Activated CD4-positive, CD25-positive, alpha-beta regulatory T cell (primary cell): ENCODE results near the gene SLC25A6.
"Not testable (repeated sequence)": the region's sequence is repeated elsewhere in the genome, so short reads cannot be mapped to it uniquely, and the experiment has no call there.

Experiments used
- DNase-seq, 4 experiments: peaks; one replicate each; lab custom pipeline; 2025; lab: John Stamatoyannopoulos, UW

Gene SLC25A6

GRCh38 chrX:1391707-1392375, at the start of gene SLC25A6:
Gene SLC25A6, minus strand, starts transcription at chrX:1392113. Its CDS starts 104 bp downstream, at chrX:1392009.
- no peak for DNase-seq

- no peak for DNase-seq
Observed at GRCh38 chrX:1440506-1440905, 48.6 kb upstream of the SLC25A6 start.

GRCh38 chrX:1435241-1435895, 43.5 kb upstream of the SLC25A6 start:
- no peak for DNase-seq

DNA sequence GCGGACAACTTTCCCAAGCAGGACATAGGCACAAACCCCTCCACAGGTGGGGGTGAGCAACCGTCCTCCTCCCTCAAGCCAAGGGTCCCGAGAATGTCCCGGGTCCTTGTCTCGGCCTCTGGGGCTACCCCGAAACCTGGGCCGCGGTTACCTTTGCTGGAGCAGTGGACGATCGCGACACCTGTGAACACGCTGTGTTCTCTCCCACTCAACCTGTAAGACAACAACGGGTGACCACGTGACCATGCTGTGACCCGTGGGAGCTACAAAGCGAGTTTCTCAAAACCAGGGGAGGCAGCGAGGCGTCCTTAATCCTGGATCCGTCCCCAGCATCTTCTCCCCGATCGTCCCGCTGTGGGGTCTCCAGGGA, 42.9 kb upstream of the SLC25A6 start:
- DNase-seq, result no peak

- DNase-seq, result no peak
Observed at GRCh38 chrX:1433646-1434357, 41.9 kb upstream of the SLC25A6 start.

DNA sequence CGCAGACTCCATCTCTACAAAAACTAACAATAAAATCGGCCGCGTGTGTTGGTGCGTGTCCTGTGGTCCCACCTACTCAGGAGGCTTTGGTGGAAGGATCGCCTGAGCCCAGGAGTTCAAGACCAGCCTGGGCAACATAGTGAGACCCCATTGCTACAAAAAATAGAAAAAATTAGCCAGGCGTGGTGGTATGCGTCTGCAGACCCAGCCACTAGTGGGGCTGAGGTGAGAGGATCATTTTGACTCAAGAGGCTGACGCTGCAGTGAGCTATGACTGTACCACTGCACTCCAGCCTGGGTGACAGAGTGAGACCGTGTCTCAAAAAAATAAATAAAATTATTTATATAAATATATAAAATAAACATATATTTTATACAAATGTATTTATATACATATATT, 38.5 kb upstream of the SLC25A6 start:
- DNase-seq, result no peak

DNA sequence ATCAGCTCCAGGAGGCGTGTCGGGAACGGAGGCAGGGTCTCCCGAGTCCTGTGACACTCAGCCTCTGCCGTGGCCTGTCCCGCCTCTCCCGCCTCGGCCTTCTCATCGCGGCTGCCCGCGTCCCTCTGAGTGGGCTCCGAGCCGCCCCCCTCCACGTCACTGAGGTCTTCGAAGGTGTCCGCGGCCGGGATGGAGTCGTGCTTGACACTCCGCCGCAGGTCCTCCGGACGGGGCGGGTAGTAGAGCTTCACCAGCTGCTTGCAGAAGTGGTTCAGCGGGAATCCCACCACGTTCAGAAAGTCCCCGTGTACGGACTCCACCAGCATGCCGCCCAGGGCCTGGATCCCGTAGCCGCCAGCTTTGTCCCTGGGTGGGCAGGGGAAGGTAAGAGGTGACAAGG, 35.8 kb upstream of the SLC25A6 start:
- no peak for DNase-seq

- DNase-seq, result not testable (repeated sequence)
Observed at GRCh38 chrX:1426321-1426720, 34.4 kb upstream of the SLC25A6 start.

GRCh38 chrX:1425381-1425780, 33.5 kb upstream of the SLC25A6 start:
- DNase-seq, result no peak

GRCh38 chrX:1424147-1424851, 32.4 kb upstream of the SLC25A6 start:
- DNase-seq, result no peak

DNA sequence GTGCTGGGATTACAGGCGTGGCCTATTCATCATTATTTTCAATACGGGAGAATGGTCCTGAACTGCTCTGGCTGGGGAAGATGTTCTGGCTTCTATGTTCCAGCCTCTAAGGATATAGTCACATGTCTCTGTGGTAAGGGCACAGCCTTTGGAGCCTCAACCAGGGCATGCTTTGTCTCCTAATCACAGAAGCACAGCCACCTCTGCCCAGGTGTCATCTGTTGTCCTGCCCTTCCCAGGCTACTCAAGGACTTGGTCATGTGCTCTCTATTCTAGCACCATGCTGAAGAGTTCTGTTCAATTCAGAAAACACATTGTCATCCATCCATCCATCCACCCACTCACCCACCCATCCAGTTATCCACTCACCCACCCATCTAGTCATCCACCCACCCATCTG, 31.3 kb upstream of the SLC25A6 start:
- no peak for DNase-seq

DNA sequence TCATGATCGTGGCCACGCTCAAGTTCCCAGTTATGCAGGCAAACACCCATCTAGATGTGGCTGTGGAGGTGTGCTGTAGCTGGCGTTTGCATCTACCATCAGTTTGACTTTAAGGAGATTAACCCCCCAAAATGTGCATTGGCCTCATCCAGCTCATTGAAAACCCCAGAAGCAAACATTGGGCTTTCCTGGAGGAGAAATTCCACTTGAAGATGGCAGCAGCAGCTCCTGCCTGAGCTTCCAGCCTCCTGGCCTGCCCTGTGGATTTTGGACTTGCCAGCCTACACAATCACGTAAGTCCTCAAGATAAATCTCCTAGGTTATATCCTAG, 30.2 kb upstream of the SLC25A6 start:
- no peak for DNase-seq

GRCh38 chrX:1421433-1422134, 29.7 kb upstream of the SLC25A6 start:
- no peak for DNase-seq

DNA sequence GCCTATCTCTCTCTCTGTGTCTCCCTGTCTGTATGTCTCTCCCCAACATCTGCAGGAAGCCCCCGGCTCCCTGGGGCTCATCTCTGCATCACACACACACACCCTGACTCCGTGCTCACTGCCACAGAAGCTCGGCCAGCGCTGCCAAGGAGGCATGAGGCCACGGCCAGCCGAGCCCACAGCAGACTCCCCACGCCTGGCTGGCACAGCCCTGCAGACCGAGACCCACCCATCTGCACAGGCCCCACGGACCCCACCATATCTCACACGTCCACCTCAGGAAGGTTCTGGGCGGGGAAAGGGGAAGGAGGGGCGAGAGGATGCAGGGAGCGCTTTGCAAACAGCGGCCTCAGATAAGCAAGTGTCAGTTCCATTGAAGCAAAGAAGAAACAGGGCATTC, 28.5 kb upstream of the SLC25A6 start:
- no peak for DNase-seq

DNA sequence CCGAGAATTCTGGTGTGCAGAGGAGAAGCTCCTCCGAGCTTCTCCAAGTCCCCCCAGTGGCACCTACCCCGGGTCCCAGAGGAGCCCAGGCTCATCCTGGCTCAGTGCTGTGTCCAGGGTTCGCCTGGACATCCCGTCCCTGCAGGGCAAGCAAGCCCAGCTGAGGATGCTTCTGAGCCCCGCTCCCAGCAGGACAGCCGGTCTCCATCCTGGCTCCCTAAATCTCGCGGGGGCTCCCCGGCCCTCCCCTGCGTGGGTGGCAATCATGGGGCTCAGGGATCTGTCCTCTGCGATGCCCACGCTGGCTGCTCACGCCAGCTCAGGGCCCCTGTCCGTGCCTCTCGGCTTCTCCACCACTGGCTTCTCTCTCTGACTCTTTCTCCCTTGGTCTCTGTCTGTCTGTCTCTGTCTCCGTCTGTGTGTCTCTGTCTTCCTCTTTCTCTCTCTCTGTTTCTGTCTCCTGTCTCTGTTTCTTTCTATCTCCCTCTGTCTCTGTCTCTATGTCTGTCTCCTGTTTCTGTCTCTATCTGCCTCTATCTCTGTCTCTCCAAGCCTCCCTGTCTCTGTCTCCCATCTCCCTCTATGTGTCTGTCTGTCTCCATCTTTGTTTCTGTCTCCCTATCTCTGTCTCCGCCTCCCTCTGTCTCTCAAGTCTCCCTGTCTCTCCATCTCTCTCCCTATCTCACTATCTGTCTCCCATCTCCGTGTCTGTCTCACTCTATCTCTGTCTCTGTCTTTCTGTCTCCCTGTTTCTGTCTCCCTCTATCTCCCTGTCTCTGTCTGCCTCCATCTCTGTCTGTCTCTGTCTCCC, 27.8 kb upstream of the SLC25A6 start:
- no peak for DNase-seq

DNA sequence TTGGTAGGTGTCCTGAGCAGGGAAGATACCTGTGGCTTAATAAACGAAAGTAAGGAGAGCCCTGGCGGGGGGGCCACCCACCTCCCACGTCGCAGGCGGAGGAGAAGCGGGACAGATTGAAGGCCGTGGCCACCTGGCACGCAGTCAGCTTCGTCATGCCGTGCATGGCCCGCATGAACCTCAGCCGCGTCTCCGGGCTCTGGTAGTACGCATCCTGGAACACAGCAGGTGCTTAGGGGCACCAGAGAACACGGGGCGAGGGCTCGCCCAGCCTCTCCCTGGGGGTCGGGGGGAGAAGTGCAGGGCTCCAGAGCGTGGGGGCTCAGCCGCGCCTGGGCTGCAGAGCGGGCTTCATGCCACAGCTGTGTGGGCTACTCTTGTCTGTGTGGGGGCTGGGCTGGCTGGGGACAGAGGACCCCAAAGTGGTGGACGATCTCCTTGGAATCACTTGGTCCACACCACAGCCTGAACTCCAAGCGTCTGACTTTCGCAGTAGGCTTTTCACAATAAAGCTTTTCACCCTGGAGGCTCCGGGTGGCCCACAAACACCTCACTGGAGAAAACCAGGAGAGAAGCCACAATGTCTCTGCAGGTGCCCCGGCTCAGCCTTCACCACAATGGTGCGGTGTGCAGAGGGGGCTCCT, 27.1 kb upstream of the SLC25A6 start:
- no peak for DNase-seq

GRCh38 chrX:1417921-1418771, 26.2 kb upstream of the SLC25A6 start:
- no peak for DNase-seq

DNA sequence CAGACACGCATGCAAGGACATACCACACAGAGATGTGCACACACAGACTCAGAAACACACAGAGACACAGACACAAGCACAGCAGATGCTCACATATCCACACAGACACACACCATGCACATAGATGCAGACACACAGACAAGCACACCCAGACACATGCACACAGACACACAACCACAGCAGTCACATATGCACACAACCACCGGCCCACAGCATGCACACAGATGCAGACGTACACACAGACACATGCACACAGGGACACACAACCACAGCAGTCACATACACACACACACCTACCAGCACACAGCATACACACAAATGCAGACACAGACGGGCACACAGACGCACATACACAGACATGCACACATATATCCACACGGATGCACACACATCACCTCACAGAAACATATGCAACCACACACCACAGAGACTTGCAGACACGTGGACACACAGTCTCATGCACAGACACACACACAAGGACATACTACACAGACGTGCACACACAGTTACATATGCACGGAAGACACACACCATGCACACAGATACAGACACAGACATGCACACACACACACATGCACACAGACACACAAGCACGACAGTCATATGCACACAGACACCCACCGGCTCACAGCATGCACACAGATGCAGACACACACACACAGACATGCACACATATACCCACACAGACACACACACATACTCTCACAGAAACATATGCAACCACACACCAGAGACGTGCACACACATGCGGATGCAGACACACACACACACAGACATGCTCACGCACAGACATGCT, 25.2 kb upstream of the SLC25A6 start:
- DNase-seq, result no peak

DNA sequence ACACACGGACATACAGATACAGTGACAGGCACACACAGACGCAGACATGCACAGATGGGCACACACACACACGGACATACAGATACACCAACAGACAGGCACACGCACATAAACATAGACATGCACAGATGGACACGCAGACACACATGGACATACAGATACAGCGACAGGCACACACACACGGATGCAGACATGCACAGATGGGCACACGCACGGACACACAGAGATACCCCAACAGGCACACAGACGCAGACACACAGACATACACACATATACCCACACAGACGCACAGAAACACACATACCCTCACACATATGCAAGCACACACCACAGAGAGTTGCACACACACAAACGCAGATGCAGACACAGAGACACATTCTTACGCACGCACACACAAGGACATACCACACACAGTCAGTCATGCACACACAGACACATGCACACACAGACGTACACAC, 24.4 kb upstream of the SLC25A6 start:
- DNase-seq, result no peak
